Activated CD8-positive, alpha-beta memory T cell treated with anti-CD3 and anti-CD28 coated beads for 1 hour (primary cell): ENCODE results near the gene GALNT10.

ENCODE experiments used
- DNase-seq, 2 donors: peaks; one replicate each; pipeline ENCODE4 v3.0.0-alpha.2; 2020; ENCODE audit warnings: low read depth in 1 of 2; ENCODE audit errors: extremely low read depth in 1 of 2

GALNT10 gene

GRCh38 chr5:154287136-154287535, 96.6 kb downstream of the GALNT10 start:
- no peak for DNase-seq

- no peak for DNase-seq
Measured at GRCh38 chr5:154288145-154288544, 97.6 kb downstream of the GALNT10 start.

DNA sequence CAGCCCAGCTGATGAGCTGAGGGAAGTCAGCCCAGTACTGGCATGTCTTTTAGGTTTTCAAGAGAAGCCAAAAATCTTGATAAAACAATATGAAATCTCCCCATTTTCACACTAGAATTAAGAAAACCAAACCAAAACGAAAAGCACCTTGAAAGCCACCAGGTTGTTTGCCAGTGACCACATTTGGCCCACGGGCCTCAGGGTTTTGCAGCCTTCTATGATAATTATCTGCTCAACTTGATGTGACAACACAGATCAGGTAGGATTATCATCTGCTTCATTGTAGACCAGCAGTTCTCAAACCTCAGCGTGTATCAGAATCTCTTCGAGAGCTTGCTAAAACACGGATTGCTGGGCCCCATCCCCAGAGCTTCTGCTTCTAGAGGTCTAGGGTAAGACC, 101.4 kb downstream of the GALNT10 start:
- DNase-seq: no peak

- no peak for DNase-seq
Measured at GRCh38 chr5:154293219-154293618, 102.7 kb downstream of the GALNT10 start.

DNA sequence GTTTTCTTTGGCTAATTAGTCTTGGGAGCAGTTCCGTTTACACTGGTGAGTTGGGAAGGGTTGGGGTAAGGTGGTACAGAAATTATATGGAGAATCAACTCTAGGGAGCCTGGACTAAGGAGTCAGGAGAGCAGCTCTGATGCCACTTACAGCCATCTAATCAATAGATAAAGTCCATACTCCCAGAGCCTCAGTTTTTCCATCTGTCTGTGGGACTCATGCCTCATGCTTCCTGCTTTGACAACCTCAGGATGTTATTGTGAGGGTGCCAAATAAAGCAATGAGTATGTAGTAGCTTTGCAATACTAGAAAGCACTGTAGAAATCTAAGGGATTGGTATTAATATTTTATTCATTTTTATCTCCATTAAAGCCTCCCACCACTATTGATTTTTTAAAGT, 105.0 kb downstream of the GALNT10 start:
- no peak for DNase-seq

DNA sequence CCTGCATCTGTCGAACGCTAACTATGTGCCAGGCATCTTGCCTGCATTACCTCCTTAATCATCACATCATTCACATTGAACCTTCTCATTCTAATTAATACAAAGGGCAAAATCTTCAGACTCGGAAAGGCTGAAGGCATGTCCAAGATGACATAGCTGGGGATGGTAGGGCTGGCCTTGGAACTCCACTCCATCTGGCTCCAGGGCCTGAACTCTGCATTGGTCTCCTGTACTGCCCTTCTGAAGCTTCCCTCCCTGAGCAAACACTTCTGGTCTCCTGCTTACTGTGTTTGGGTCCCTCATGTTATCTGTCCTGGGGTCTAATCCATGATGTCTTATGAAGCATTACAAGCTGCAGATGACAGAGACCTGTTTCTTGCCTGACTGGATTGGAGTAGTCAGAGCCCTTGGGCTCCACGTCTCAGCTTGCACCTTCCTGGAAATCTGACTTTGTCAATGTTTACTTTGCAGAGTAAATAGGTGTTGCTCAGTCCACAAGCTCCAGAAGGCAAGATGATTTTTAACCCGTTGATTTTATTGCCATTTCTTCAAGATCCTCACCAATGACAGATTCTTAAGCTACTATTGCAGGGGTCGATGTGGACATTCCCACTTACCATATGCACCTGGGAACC, 106.1 kb downstream of the GALNT10 start:
- no peak for DNase-seq

DNA sequence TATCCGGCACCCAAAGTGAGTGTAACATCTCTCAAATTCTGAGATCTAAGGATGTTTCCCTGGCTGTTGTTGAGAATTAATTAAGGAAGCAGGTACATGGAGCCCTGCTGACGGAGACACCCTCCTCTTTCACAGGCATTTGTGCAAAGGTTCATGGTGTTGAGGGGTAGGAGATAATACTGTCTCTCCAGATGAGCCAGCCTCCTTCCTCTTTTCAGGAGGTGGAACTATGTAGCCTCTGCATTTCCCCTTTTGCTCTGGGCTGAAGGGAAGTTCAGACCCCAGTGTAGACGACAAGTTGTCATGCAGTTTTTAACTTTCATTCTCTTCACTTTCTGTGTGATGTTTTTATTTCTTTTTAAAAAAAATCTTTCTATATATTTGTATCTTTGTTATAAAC, 107.5 kb downstream of the GALNT10 start:
- no peak for DNase-seq

GRCh38 chr5:154300207-154300883, 109.8 kb downstream of the GALNT10 start:
- DNase-seq: no peak

GRCh38 chr5:154301726-154302125, 111.2 kb downstream of the GALNT10 start:
- DNase-seq: no peak

DNA sequence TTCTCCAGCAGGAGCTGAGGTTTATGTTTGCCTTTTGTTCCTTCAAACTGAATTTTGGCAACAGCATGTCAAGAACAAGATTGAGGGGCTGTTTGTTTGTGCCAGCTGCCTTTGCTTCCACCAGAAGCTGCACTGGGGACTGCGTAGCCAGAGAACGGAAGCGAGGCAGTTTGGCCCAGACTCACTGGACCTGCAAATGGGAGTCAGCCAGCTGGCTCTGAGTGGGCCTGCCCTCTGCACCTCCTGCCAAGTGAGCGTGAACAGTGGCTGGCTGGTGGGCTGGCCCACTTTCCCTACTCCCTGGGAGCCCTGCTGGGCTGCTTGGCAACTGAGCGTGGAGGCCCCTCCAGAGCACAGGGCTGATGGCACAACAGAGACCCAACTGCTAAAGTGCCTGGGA, 111.6 kb downstream of the GALNT10 start:
- DNase-seq: no peak

DNA sequence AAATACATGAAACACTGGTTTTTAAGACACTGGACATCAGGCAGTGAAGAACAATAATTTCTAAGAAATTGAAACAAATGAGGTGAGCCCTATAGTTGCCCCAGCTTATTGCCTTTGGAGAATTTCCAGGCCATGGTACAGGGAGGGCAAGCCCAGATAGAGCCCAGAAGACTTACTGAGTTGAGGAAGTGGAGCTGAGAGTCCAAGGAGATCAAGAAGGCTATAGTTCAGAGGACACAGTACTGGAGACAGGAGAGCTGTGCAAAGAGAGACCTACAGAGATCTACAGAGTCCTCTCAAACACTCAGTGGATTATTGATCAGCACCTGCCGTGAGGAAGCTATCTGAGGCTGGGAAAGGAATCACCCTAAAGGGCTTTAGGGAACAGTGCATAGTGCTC, 112.6 kb downstream of the GALNT10 start:
- no peak for DNase-seq

- no peak for DNase-seq
Measured at GRCh38 chr5:154308443-154309370, 118.2 kb downstream of the GALNT10 start.

GRCh38 chr5:154309371-154309745, 118.8 kb downstream of the GALNT10 start:
- no peak for DNase-seq

- DNase-seq: no peak
Measured at GRCh38 chr5:154309805-154310204, 119.3 kb downstream of the GALNT10 start.

DNA sequence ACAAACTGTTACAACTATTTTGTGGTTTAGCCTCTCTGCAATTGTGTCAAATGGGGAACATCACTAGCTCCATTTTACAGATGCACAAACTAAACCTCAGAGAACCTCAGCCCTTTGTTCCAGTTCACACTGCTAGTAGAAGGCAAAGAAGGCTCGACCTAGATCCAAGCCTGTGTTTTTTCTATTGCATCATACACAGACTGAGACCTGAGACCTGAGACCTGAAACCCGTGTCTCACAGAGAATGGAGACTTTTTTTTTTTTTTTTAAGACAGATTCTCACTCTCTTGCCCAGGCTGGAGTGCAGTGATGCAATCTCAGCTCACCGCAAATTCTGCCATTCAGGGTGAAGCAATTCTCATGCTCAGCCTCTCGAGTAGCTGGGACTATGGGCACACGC, 120.8 kb downstream of the GALNT10 start:
- DNase-seq: no peak

- no peak for DNase-seq
Measured at GRCh38 chr5:154312000-154312399, 121.5 kb downstream of the GALNT10 start.

DNA sequence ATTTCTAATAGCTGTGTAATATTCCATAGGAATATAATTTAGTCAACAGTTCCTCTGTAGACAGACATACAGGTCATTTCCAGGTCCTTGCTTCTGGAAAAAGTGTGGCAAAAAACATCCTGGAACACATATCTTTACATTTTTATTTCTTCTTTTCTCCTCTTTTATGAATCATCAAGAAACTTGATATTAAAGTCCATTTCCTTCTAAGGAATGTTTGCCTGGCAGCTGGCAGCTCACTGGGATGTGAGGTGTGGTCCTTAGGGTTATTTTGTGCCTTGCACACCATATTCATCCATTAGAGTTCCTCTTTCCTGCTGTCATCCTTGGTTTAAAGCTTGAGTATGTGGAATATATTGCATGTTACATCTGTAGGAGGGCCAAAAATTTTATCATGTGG, 122.0 kb downstream of the GALNT10 start:
- DNase-seq: no peak

- no peak for DNase-seq
Measured at GRCh38 chr5:154313360-154314017, 123.0 kb downstream of the GALNT10 start.

DNA sequence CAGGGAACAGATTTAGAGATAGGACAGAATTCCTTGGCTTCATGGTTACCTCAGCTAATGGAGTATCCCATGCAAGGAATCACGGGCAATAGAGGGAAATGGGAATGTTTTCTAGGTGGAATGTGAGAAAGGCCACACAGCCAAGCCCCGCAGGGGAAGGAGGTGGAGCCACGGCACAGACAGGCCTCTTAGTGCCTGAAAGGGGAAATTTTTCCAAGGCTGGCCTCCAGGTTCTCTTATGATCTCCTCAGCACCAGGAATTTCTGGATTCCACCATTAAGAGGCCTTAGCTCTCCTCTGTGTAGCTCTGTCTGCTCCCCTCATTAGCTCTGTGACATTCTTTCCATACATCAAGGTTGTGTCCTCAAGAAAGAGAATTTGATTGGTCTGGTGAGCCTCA, 124.7 kb downstream of the GALNT10 start:
- DNase-seq: no peak

GRCh38 chr5:154315756-154316155, 125.2 kb downstream of the GALNT10 start:
- no peak for DNase-seq

- no peak for DNase-seq
Measured at GRCh38 chr5:154316223-154316935, 125.8 kb downstream of the GALNT10 start.
